HG03175 (cell line): Measurements from ENCODE around the gene LRRC63.
A peak's percentile ranks its signal among the peaks of the same experiment; 100 is the strongest.
"Not testable (repeated sequence)": the region's sequence is repeated elsewhere in the genome, so short reads cannot be mapped to it uniquely, and the experiment has no call there.

Source experiments
- ATAC-seq: cut with Tn5 transposase; IDR thresholded peaks from one replicate; pipeline ENCODE4 v1.9.1; 2021; ENCODE audit warnings: mild to moderate bottlenecking, moderate library complexity; ENCODE audit not compliant: unreplicated experiment

Gene LRRC63

GRCh38 chr13:46181377-46181839 lies 30.3 kb upstream of the LRRC63 start:
- ATAC-seq: no peak

GRCh38 chr13:46181840-46182490 lies 29.8 kb upstream of the LRRC63 start, which contains the start of gene LCP1:
LCP1 (minus strand) TSS chr13:46182177; CDS start chr13:46159662, 22,515 bp downstream.
- peak; percentile 68 for ATAC-seq

- no peak for ATAC-seq
These were observed 29.2 kb upstream of the LRRC63 start for GRCh38 chr13:46182491-46182877.

GRCh38 chr13:46183018-46183946 lies 28.4 kb upstream of the LRRC63 start:
- ATAC-seq: no peak

GRCh38 chr13:46184277-46184699 lies 27.4 kb upstream of the LRRC63 start:
- ATAC-seq: peak; percentile 45

- ATAC-seq: no peak
These were observed 26.1 kb upstream of the LRRC63 start for GRCh38 chr13:46185634-46186033.

- ATAC-seq: no peak
These were observed 19.3 kb upstream of the LRRC63 start for GRCh38 chr13:46192412-46192811.

GRCh38 chr13:46195016-46195415 lies 16.7 kb upstream of the LRRC63 start:
- ATAC-seq: no peak

GRCh38 chr13:46197299-46198048 lies 14.3 kb upstream of the LRRC63 start:
- ATAC-seq: no peak

- no peak for ATAC-seq
These were observed 13.0 kb upstream of the LRRC63 start for GRCh38 chr13:46198696-46199193.

GRCh38 chr13:46202188-46202795 lies 9.4 kb upstream of the LRRC63 start:
- ATAC-seq: no peak

GRCh38 chr13:46202966-46203365 lies 8.8 kb upstream of the LRRC63 start:
- no peak for ATAC-seq

GRCh38 chr13:46206143-46206542 lies 5.6 kb upstream of the LRRC63 start:
- no peak for ATAC-seq

GRCh38 chr13:46207828-46208227 lies 3.9 kb upstream of the LRRC63 start:
- no peak for ATAC-seq

GRCh38 chr13:46210362-46211083 lies 1.2 kb upstream of the LRRC63 start:
- ATAC-seq: no peak

GRCh38 chr13:46211116-46211482 lies 629 bp upstream of the LRRC63 start:
- ATAC-seq: no peak

GRCh38 chr13:46213242-46213641 lies 1.5 kb downstream of the LRRC63 start:
- no peak for ATAC-seq

GRCh38 chr13:46214741-46215140 lies 3.0 kb downstream of the LRRC63 start:
- not testable (repeated sequence) for ATAC-seq

GRCh38 chr13:46220234-46220633 lies 8.5 kb downstream of the LRRC63 start:
- not testable (repeated sequence) for ATAC-seq

GRCh38 chr13:46229251-46229650 lies 17.5 kb downstream of the LRRC63 start:
- ATAC-seq: no peak
